Measurements from ENCODE around the gene PHF8.

The PHF8 gene

DNA sequence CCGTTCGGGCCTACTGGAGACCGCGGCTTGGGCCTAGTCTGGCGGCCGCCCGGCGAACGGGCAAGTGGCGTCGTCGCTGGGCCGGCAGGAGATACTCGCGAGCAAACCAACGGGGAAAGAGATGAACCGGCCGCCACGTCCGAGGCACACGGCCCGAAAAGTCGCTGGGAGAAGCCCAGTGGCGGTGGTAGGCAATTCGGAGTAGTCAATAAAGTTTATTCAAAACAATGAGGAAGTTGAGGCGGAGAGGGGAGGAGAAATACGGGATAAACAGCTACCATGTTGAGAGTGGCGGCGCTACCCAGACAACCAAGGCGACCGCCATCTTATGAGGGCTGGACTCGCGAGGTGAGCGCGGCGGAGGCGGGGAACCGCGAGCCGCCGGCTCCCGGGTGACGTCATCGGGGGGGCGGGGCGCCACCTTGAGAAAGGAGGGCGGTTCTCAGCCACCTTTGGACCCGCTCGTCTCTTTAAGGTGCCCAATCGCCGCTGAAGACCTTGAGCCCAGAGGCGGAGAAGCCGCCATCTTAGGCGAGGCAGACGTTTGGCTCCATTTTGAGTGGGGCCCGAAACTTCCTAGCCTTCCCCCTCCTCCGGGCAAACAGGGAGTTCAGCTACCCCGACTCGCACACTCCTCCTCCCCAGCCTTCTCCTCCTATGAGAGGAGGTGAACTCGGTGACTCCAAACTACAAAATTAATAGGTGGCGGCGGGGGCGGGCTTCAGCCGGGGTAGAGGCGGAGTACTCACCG lies at the start of gene PHF8:
TSS of gene PHF8 (minus strand) at position 348 of the 751 bp plus-strand sequence. CDS start 1,745 bp downstream, outside the sequence.
- peak; percentile 85 for DNase-seq

DNA sequence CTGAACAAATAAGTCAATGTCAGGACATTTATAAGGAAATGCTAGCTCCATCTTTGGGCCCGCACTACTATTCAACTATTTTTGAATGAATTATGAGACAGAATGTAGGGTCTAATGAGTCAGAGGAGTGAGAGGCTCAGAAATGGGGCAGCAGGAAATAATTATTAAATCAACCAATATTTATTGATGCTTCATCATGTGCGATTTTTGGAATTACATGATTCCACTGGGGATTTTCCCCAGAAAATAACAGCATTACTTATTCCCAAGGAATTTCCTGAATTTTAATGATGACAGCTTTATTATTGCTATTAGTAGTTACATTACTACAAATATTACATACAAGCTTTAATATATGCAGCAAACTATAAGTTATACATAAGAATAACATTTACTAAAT lies 49.3 kb upstream of the PHF8 start:
- no peak for DNase-seq

DNA sequence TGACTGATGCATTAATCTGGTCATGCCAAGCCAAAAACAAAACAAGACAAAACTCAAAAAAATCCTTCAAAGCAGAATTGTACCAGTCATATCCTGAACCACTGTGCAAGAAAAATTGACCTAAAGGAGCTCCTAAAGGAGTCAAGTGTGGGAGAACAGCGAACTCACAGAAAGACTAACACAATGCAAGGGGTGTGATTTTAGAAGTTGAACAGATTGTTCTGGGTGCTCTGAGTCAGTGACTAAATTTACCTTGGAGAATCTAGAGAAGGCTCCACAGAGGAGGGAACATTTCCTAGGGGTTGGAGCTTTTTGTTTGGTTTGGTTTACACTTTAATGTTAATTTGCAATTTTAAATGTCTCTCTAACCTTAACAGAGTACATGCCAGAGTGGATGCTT lies 48.9 kb upstream of the PHF8 start:
- no peak for DNase-seq

DNA sequence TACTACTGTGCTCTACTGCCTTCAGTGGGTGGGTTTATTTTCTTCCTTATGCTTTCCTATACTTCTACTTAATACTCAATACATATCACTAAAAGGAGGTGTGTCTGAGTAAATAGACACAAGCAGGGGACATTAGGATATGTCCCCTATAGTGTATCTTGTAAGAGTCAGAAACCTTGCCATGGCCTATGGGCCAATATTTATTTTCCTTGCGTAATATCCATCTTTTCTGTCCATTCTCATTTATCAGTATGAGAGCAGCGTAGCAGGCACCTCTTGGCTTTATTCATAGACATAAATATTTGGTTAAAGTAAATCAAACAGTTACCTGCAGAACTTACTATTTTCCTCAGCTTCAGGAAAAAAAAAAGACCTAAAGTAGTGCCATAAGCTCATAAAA lies 46.6 kb upstream of the PHF8 start:
- no peak for DNase-seq

DNA sequence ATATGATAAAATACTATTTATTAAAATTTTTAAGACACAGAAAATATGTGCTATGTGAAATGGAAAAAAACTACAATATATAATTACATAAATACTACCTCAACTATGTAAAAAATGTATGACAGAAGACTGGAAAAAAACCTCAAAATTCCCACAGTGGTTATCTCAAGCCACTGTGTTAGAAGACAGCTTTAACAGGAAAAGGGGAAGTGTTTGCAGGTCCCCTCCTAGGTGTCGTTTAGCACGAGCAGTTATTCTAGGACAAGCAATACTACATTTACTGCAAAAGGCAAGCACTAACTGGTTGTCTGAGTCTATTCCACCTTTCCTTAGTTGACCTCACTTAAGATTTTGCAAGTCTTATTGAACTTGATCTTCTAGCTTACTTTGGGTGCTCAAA lies 44.9 kb upstream of the PHF8 start:
- DNase-seq: no peak

DNA sequence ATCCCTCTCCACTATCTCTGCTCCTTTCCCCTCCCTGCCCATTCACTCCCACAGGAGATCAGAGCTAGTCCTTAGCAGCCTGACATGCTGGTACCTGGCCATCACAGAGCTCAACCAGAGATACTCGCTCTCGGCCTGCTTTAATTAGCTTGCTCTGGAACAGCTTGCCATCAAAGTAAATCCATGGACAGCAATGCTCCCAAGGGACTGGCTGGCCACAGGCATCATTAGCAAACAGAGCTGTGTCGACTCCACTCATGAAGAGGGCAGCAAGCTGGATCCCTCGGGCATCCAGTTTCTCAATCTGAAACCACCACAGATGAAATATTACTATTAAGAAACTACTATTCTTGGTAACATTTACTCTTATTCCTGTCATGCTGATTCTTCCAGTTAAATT lies 43.4 kb upstream of the PHF8 start:
- no peak for DNase-seq

DNA sequence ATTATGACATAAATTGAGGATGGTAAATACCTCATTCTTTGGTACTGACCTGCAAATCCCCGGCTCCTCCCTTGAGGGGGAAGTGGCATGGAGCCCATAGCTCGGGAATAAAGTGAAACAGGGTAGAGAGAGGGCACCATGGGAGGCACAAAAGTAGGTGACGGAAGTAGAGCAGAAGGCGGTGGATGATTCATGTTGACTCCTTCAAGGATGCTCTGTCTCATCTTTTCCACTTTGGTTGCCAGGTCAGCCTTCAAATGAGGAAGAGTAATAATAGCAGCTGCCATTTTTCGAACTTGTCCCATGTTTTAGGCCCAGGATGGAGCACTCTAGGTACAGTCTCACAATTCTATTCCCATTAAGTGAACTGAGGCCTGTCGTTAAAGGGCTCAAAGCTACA lies 41.4 kb upstream of the PHF8 start:
- no peak for DNase-seq

DNA sequence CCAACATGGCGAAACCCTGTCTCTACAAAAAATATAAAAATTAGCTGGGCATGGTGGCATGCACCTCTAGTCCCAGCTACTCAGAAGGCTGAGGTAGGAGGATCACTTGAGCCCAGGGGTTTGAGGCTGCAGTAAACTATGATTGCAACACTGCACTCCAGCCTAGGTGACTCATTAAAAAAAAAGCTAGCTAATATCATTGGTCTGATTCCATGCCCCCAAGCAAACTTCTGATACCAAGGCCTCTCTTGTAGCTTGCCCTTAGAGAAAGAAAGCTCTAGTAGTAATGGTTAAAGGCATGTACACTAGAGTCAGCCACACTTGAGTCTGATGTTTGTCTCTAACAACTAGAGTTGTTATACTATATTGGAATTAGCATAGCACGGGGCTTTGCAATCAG lies 32.6 kb upstream of the PHF8 start:
- DNase-seq: no peak

DNA sequence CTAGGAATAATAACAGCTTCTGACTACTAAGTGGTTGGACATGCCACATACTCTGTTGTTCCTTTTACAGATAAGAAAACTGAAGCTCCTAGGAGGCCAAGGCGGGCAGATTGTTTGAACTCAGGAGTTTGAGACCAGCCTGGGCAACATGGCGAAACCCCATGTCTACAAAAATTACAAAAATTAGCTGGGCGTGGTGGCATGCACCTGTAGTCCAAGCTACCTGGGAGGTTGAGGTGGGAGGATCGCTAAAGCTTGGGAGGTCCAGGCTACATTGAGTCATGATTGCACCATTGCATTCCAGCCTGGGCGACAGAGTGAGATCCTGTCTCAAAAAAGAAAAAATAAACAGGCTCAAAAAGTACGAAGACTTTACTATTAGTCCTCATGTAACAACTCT lies 30.6 kb upstream of the PHF8 start:
- no peak for DNase-seq

DNA sequence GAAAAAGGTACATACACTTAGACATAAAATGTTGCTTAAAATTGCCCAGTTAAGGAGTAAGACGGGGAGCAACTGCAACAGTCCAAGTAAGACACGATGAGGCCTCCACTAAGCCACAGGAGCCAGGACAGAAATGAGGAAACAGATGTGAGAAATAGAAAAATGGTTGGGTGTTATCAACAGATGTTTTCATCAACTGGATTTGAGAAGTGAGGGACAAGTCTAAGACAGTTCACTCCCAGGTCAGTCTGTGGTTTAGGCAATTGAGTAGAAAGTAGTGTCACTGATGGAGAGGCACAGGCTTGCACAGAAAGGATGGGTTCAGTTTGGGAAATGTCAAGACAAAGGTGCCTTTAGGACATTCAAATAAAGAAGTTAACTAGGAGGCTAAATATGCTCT lies 23.5 kb upstream of the PHF8 start:
- DNase-seq: peak; percentile 5

DNA sequence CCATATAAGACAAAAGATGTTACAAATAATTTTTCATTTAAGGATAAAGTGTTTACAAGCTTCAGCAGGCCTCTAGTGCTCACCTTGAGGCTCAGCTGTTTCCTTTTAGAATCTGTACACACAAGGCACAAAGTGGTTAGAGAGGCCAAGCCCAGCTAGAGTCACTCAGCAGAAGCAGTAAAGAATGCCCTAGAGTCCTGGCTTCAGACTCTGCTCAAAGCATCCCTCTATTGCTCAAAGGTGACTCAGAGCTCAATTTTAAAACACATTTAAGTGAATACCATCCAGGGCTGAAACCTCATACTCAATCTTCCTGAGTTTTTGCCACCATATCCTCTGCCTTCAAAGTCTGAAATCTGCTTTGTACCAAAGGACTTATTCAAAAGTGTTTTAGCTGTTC lies 22.6 kb upstream of the PHF8 start:
- no peak for DNase-seq

DNA sequence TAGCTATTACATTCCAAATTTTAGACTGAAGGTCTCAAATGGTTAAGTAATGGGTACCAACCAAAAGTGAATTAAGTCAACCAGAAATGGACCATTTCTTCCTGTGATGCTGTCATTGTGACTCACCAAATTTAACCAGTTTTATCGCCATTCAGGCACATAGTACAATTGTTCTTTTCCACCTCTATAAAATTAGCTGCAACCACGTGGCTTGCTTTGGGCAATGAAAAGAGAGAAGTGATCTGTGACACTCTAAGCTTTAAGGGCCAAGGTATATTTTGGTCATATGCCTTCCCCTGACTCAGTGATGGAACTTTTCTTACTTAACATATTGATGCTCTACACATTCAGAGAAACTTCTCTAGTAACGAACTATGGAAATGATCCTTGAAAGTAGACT lies 20.3 kb upstream of the PHF8 start:
- DNase-seq: no peak

DNA sequence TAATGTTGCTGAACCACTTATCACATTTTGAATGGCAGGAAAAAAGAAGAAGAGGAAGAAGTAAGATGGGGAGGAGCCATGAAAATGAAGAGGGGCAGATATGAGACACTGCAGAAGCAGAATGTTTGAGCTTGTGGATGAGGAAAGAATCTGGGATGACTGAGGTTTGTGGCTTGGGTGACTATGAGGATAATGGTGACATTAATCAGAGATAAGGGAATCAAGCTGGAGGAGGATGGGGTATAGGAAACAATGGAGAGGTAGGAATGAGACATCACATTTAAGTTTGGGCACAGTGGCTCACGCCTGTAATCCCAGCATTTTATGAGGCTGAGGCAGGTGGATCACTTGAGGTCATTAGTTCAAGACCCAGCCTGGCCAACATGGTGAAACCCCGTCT lies 19.1 kb upstream of the PHF8 start:
- DNase-seq: no peak

DNA sequence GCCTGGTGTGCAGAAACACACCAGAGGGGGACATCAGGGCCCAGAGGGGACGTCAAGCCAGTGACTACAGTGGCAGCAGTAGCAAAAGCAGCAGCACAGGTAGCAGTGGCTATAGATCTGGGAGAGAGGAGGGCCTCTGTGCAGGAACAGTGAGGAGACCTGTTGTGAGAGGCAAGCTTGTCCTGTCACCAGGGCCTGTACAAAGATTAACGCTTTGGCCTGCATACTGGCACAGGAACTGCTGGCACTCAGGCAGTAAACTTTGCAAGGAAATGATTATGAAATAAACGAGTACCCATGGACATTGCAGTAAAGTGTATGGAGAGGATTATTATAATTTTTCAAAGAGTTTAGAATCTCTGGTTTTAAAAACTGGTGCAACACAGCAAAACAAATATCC lies 5.5 kb upstream of the PHF8 start:
- peak; percentile 37 for DNase-seq

DNA sequence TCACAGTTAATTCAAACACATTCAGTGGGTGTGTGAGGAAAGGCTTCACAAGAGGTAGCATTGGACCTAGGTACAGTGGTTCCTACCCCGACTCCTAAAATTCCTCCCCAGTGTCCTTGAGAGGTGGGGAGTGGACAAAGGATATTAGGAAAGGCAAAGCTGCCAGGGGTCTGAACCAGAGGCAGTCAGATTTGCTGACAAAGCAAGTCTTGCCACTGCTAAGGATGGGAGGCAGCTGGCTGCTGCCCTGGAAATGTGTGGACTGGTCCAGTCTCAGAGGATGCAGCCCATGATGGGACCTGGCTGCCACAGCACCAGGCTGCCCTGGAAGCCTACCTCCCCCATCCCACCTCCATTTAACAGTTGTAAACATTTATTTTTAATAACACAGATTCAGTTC lies 4.1 kb upstream of the PHF8 start:
- no peak for DNase-seq

DNA sequence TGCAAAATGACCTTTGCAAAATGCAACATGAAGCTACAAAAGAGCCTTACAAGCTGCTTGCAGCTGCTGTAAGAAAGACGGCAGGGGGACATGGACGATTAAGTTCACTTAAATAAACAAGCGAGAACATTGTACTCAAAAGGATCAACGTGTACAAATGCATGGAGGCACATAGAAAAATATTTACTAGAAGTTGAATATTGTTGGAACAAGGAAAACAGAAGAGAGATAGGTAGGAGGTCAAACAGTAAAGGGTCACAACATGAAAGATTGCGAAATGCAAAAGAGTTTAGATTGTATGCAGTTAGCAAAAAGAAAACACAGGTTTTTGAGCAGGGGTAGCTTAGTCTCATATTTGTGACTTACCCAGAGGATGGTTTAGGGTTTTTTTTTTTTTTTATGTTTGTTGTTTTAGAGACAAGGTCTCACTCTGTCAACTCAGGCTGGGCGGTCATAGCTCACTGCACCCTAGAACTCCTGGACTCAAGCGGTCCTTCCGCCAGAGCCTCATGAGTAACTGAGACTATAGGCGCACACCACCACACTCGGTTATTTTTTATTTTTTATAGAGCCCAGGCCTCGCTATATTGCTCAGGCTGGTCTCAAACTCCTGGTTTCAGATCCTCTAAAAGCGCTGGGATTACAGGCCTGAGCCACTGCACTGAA lies 1.4 kb upstream of the PHF8 start:
- DNase-seq: no peak

DNA sequence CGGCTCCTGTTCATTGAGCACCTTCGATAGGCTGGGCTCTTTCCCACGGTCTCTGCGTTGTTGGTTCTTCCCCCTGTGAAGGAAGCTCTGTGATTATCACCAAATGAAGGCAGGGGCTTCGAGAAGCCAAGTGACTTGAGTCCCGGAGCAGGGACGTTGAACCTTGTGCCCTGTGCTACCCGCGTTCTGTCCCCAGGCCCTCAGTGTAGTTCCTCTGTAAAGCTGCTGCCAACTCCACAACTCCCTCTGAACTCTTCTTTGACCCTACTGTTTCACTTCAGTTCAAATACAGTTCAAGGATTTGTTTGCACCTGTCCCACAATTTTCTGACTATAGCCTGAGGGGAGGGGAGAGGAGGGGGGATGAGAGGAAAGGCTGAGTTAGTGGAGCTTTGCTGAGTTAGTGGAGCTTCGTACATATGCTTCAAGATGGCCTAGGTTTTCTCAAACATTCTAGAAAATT lies 635 bp upstream of the PHF8 start:
- DNase-seq: no peak

DNA sequence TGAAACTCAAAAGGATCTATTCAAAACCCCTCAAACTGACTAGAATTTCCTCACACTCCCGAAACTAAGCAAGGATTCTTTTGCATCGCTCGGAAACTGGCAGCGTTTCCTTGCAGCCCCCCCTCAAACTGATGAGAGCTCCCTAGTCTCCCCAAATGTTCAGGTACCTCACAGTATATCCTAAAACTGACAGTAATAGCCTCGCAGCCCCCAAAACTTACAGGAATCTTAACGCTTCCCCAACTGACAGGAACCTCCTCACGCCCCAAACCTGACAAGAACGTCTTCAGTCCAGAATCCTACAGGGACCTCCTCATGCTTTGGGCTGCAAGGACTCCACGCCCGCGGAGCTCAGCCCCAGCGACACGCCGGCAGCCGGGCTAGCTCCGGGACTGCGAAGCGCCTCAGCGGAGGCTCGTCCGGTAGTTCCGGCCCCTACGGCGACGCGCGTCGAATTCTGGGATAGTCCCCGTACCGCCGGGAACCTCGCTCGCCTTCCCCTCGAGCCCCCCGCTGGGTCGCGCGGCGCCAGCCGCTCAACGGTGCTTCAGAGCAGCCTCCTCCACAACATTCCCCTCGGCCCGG lies 640 bp downstream of the PHF8 start:
- DNase-seq: no peak

DNA sequence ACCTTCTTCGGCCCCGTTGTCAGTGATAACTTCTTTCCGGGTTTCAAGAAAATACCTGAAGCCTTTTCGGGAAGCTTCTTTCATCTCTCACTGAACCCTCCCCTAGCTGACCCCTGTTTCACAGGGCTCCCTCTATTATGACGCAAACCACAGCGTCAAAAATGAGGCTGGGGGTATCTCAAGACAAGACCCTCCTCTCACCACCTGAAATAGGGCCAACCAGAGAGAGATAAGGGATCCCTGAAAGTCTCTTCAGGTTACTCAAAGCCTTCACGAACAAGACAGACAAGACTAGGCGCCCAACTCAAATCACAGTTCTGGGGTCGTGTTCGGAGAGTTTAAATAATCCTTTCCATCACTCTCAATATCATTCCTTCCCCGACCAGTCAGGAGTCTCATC lies 1.2 kb downstream of the PHF8 start:
- DNase-seq: no peak

DNA sequence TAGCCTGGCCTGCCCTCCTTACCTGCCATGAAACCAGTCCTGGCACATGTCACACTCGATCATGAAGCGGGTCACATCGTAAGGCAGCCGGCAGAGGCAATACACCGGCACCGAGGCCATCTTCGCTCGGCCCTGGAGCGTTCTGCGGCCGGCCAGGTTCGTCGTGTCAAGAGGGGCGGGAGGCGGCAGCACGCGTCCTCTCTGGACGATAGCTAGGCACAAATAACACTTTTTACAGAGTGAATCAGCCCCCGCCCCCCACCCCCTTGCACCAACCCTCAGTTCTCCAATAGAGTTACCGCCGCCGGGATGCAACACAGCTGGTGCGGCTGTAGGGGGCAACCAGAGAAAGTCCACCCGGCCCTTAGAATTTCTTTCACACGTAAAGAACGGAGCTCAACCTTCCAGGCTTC lies 1.7 kb downstream of the PHF8 start:
- no peak for DNase-seq

DNA sequence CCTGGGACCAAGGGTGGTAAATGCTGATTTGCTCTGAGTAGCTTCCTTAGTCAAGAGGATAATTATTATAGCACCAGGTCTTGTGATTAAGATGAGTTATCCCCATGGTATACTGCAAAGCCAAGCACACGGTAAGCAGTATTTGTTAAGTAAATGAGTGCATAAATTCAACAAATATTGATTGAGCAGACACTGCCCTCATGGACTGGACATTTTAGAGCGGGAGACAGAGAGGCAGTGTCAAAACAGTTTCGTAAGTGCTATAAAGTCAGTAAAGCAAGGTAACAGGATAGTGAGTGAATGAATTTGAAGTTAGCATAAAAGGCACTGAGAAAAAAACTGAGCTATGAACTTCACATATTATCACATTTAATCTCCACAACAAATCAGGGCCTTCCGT lies 13.9 kb downstream of the PHF8 start:
- DNase-seq: no peak

DNA sequence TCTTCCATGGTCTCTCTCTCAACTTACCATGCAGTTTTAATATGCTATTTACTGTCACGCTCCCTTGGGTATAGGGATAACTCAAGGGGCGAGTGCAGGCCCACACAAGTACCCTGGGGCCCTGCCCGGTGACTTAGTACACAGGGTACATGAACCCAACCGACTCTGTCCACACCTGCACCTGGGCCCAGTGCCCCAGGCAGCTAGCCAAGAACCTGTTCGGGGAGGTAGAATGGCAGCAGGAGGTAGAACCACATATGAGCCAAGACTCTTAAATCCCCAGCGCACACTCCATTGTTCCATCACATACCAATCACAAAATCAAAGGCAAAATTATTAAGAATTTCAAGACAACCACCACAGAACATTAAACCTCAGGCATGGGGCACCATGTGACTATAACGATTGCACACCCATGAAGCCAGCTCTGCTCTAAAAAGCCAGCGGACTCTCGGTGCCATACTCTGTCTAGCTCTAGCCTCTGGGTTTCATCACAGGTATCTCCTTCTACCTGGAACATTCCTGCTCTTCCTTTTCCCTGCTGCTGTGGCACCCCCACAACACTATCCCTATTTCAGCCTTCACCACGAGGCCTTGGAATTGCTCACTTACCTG lies 14.6 kb downstream of the PHF8 start:
- DNase-seq: no peak

DNA sequence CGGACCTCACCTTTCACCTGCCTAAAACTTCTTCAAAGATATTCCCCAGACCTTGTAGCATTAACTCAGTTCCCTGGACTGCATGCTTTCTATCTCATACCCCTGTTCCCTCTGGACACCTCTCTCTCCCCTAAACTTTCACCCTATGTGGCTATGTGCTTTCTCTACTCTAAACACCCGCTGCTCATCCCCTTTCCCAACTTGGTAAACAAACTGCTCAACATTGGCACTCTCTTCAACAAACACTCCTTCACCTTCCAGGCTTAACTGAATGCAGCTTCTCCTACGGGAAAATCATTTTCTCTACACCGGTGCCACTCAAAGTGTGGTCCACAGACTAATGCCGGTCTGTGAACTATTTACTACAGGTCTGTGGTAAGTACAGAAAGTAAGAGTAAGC lies 19.9 kb downstream of the PHF8 start:
- DNase-seq: no peak

All from GF-D8 (cell line).